ENCODE data around the gene CPNE6.
A peak's percentile ranks its signal among the peaks of the same experiment; 100 is the strongest.

Gene CPNE6

DNA sequence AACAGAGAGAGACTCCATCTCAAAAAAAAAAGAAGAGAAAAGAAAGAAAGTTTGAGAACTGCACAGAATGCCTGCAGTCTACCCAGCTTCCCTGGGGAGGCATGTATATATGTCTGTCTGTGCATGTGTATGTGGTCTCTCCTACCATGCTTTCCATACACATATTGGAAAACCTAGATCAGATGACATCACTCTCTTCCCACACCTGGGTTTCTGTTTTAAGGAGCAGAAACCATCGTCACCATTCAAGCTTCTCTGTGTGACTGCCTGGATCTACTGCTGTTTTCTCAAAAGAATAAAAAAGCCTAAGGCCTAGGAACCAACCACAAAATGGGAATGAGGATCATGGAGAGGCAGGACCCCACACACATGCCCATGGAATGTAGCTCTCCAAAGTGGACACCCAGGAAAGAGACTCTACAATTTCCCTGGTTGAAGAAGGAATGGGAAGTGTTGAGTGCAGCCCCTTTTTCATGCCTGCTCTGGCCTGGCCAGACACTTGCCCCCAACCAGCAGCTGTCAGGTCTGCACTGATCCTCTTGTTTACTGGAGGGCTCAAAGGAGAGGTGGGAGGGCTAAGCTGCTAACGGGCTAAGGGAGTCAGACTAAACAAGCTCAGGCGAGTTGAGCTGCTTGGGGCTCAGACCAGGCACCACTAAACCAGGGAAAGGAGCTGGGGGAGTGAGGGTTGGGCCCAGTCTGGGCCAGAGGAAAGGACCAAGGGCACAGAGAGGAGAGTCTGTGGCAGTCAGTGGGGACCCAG lies 15.0 kb downstream of the CPNE6 start:
- DNase-seq (ENCODE audit: low spot score), result peak; percentile 63

- no peak for DNase-seq (ENCODE audit: low spot score)
Measured at GRCh38 chr14:24087004-24087403, 15.6 kb downstream of the CPNE6 start.

DNA sequence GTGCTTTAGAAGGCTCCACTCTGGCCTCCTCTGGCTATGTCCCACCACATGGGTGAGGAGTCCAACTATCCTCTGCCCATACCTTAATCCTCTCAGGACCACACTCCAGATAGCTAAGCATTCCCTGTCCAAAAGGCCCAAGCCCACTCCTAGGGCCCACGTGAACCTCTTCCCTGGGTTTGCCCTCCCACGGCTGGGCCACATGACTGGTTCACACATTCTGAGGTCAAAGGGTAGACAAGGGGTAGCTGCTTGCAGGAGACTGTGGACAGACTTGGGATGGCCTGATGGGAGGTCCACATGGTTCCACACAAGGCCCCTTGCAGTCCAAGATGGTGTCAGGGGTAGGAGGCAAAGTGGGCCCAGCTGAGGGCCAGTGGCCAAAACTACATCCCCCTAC lies 16.7 kb downstream of the CPNE6 start:
- no peak for DNase-seq (ENCODE audit: low spot score)

DNA sequence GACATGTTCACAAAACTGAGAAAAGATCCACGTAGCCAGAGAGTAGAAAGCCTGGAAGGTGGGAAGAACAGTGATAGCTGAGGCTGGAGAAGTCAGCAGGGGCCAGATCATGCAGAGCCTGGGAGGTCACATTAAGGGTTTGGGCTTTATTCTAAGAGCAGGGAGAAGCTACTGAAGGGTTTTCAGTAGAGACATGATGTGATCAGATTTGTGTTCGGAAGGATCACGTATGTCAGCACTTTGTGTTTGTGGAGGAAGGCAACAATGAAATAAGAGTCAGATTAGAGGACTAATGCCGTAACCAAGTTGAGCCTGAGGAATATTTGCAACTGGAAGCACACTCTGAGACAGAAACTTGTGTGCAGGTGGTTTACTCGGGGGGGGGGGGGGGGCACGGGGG lies 18.5 kb downstream of the CPNE6 start:
- no peak for DNase-seq (ENCODE audit: low spot score)

GRCh38 chr14:24092110-24092504 lies 20.7 kb downstream of the CPNE6 start:
- no peak for DNase-seq (ENCODE audit: low spot score)

DNA sequence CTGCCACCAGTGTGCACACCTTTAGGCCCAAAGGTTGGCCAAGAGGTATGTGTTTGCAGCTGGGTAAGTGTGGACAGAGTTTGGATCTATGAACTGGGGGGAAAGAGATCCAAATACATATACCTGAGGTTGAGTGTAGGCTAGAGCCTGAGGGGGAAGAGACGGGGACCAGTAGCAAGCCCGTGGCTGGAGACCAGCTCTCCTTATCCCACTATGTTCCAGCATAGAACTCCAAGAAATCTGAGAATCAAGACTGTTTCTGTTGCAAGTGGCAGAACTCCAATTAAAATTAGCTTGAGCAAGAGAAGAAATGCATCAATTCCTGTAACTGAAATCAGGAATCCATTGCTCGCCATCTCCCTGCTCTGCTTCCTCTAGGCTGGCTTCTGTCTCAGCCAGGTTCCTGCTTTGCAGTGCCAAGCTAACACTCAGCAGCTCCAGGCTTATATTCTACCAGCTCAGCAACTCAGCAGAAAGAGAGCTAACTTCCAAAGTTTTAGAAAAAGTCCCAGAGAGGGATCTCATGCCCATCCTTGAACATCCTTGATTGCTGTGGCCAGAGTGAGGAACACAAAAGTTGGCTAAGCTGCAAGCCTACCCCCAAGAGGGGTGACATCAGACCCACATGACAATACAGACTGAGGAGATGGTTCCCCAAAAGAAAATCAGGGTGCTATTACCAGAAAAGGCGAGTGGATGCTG lies 21.3 kb downstream of the CPNE6 start:
- DNase-seq (ENCODE audit: low spot score), result no peak

DNA sequence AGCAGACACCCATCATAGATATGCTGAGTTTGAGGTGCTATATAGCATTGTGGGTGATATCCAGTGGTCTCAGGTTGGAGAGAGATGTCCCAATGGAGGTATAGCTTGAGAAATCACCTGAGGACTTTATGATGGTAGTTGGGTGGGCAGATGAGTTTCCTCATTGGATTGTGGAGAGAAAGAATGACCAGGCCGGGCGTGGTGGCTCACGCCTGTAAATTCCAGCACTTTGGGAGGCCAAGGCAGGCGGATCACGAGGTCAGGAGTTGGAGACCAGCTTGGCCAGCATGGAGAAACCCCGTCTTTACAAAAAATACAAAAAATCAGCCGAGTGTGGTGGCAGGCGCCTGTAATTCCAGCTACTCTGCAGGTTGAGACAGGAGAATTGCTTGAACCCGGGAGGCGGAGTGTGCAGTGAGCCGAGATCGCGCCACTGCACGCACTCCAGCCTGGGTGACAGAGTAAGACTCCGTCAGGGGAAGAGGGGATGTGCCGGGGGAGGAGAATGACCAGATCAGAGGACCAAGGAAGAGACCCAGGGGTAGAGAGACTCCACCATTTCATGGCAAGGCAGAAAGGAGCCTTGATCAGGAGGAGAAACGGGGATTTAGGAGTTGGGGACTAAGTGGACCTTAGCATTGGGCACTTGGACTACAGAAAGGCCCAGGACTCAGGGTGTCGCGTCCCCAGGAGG lies 22.0 kb downstream of the CPNE6 start:
- DNase-seq (ENCODE audit: low spot score), result no peak

GRCh38 chr14:24093901-24094840 lies 22.8 kb downstream of the CPNE6 start, which contains the start of gene PCK2:
Gene PCK2, plus strand, starts transcription at chr14:24094311. Its CDS starts 95 bp downstream, at chr14:24094406.
- DNase-seq (ENCODE audit: low spot score), result peak; percentile 92

- DNase-seq (ENCODE audit: low spot score), result peak; percentile 58
Measured at GRCh38 chr14:24094841-24095270, 23.5 kb downstream of the CPNE6 start.

DNA sequence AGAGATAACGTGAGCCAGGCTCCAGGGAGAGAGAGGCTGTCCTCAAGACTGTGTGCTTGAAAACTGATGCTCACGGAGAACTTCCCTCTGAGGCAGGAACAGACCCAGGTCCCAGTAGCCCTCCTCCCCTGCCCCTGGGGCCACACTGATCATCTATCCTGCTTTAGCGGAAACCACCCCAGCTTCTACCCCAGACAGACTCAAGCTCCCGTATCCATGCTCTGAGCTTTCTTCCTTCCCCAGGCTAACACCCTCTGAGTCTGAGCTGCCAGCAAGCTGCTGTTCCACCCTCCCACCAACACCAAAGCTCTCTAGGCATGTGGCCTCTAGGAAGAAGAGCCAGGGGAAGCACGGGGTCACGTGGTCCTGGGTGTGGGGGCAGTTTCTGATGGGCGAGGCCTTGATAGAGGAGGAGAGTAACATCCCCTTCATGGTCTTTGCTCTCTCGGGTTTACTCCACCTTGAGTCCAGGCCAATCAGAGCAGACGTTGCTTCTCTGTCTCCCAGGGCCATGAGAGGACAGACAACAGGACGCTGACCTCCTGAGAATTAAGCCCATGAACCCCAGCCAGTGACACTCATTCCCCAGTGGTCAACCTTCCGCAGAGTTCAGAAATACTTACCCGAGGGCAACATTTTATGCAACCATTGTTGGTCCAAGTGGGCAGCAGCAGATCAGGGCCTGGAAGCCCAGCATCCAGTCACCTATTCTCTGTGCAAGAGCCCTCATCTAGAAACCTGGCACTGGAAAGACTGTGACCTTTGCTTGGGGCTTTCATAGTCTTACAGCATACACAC lies 24.1 kb downstream of the CPNE6 start:
- peak; percentile 79 for DNase-seq (ENCODE audit: low spot score)

- no peak for DNase-seq (ENCODE audit: low spot score)
Measured at GRCh38 chr14:24096545-24097181, 25.3 kb downstream of the CPNE6 start.

- DNase-seq (ENCODE audit: low spot score), result no peak
Measured at GRCh38 chr14:24098229-24098926, 27.0 kb downstream of the CPNE6 start.

DNA sequence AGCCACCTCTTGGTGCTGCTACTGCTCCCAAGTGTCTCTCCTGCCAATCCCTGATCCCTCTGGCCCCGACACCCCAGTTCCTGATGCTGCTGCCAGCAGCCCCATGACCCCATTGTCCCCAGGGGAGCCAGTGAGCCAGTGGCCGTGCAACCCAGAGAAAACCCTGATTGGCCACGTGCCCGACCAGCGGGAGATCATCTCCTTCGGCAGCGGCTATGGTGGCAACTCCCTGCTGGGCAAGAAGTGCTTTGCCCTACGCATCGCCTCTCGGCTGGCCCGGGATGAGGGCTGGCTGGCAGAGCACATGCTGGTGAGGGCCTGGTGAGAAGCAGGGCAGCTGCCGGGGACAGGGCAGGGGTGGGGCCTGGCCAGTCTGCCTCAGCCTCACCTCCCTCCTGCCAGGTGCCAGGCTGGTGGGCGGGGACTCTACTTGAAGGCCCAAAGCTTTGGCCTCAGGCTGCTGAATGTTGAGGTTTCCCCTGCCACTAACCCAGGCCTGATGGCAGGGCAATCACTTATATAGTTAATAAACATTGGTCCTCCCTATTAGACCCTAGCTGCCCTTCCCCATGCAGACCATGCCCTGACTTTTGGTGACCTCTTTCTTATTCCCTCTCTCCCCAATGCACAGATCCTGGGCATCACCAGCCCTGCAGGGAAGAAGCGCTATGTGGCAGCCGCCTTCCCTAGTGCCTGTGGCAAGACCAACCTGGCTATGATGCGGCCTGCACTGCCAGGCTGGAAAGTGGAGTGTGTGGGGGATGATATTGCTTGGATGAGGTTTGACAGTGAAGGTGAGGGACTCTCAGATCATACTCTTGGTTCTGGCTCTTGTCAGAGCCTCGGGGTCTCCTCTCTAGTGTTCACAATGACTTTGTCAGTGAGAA lies 27.8 kb downstream of the CPNE6 start:
- DNase-seq (ENCODE audit: low spot score), result no peak

GRCh38 chr14:24100197-24100981 lies 29.0 kb downstream of the CPNE6 start:
- no peak for DNase-seq (ENCODE audit: low spot score)

- no peak for DNase-seq (ENCODE audit: low spot score)
Measured at GRCh38 chr14:24100982-24101494, 29.7 kb downstream of the CPNE6 start.

GRCh38 chr14:24102357-24103048 lies 31.1 kb downstream of the CPNE6 start:
- no peak for DNase-seq (ENCODE audit: low spot score)

DNA sequence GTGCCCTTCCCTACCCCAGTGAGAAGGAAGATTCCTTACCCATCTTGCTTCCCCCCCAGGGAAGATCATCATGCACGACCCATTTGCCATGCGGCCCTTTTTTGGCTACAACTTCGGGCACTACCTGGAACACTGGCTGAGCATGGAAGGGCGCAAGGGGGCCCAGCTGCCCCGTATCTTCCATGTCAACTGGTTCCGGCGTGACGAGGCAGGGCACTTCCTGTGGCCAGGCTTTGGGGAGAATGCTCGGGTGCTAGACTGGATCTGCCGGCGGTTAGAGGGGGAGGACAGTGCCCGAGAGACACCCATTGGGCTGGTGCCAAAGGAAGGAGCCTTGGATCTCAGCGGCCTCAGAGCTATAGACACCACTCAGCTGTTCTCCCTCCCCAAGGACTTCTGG lies 32.1 kb downstream of the CPNE6 start:
- DNase-seq (ENCODE audit: low spot score), result no peak
